T-cell (primary cell): ENCODE results near the gene MIA. TPM values are rescaled to one million over a fixed set of nuclear protein-coding genes. Genes with fewer than 3 reads are reported as not detected.
A peak's percentile ranks its signal among the peaks of the same experiment; 100 is the strongest.

Experiments used
- ATAC-seq, 4 experiments: fragments of 200-7000 bp in 3 of 4; fragments of 150-1000 bp in 1 of 4; cut with Tn5 transposase; replicated peaks in 1 of 4; 1 replicate in 3 of 4; 2 replicates in 1 of 4; pipeline ENCODE4 v1.10.0; 2021; ENCODE audit warnings: moderate library complexity in 3 of 4, mild to moderate bottlenecking in 2 of 4, moderate number of reproducible peaks in 1 of 4
- CTCF ChIA-PET, 2 donors: fragments of 300-600 bp; sonication (Branson Sonifier 250); formaldehyde crosslinking; loops; one replicate each; lab custom pipeline; 2022; ENCODE audit warnings: antibody characterized with exemption in 2 of 2; lab: Charles Lee
- POLR2A ChIA-PET, 2 donors: fragments of 300-600 bp; sonication (Branson Sonifier 250); formaldehyde crosslinking; loops; one replicate each; lab custom pipeline; 2022; ENCODE audit warnings: antibody characterized with exemption in 2 of 2; lab: Charles Lee
- DNase-seq, 35 experiments: peaks; one replicate each; pipeline versions ENCODE4 v3.0.0 to v3.0.0-alpha.2; 2013 to 2023
- H3K27ac ChIP-seq: one replicate; pipeline ENCODE4 v1.5.1; 2013; ENCODE audit warnings: low read length
- H3K27me3 ChIP-seq, 2 experiments: replicated peaks in 1 of 2; 1 replicate in 1 of 2; 2 replicates in 1 of 2; pipeline versions ENCODE4 v1.6.1 to v1.7.0; 2013; ENCODE audit warnings: low read length in 1 of 2, mixed read lengths in 1 of 2; ENCODE audit not compliant: control insufficient read depth in 2 of 2, insufficient read depth in 2 of 2; ENCODE audit errors: extremely low read depth in 1 of 2
- H3K36me3 ChIP-seq, 2 donors: 1 replicate in 1 of 2; 2 replicates in 1 of 2; pipeline versions ENCODE4 v1.6.1 to v1.7.0; 2013; ENCODE audit warnings: low read length in 1 of 2; ENCODE audit not compliant: control insufficient read depth in 2 of 2, insufficient read depth in 1 of 2; ENCODE audit errors: extremely low read depth in 1 of 2
- H3K4me1 ChIP-seq, 2 experiments: 1 replicate in 1 of 2; 2 replicates in 1 of 2; pipeline versions ENCODE4 v1.6.1 to v1.7.0; 2013; ENCODE audit warnings: low read length in 2 of 2, mixed read lengths in 1 of 2; ENCODE audit not compliant: insufficient read depth in 2 of 2, control insufficient read depth in 1 of 2; ENCODE audit errors: extremely low read depth in 1 of 2
- H3K4me3 ChIP-seq, 2 donors: 1 replicate in 1 of 2; 2 replicates in 1 of 2; pipeline versions ENCODE4 v1.5.1 to v1.7.0; 2013; ENCODE audit warnings: mild to moderate bottlenecking in 2 of 2, low read length in 1 of 2, moderate library complexity in 1 of 2; ENCODE audit not compliant: control insufficient read depth in 1 of 2; ENCODE audit errors: extremely low read depth in 1 of 2
- H3K9me3 ChIP-seq: 2 replicates; pipeline ENCODE4 v1.7.0; 2013
- H3K27ac Mint-ChIP-seq, 2 donors: one replicate each; pipeline ENCODE4 v1.8.0; 2020 to 2021; ENCODE audit warnings: mild to moderate bottlenecking in 2 of 2, mixed read lengths in 2 of 2
- H3K27me3 Mint-ChIP-seq, 2 donors: one replicate each; pipeline ENCODE4 v1.8.0; 2021 to 2022; ENCODE audit warnings: mixed read lengths in 2 of 2
- H3K36me3 Mint-ChIP-seq: one replicate; pipeline ENCODE4 v1.8.0; 2021; ENCODE audit warnings: mixed read lengths
- H3K4me1 Mint-ChIP-seq, 3 donors: one replicate each; pipeline ENCODE4 v1.8.0; 2020 to 2022; ENCODE audit warnings: mixed read lengths in 3 of 3, mild to moderate bottlenecking in 1 of 3
- H3K4me3 Mint-ChIP-seq, 3 donors: one replicate each; pipeline ENCODE4 v1.8.0; 2020 to 2022; ENCODE audit warnings: mild to moderate bottlenecking in 3 of 3, mixed read lengths in 3 of 3, moderate library complexity in 3 of 3
- H3K9me3 Mint-ChIP-seq, 3 donors: one replicate each; pipeline ENCODE4 v1.8.0; 2020 to 2022; ENCODE audit warnings: mixed read lengths in 3 of 3
- WGBS: methylation state at CpG from one replicate; pipeline ENCODE4 v1.1.5; 2013; ENCODE audit warnings: missing lambda C conversion rate; ENCODE audit not compliant: insufficient coverage; 5-methylcytosine and 5-hydroxymethylcytosine counted together
- total RNA-seq, 35 experiments: library from RNA in 6 of 35; stranded (reverse) in 6 of 35; fragments of 120-200 nt in 1 of 35; gene quantifications; one replicate each; pipeline versions ENCODE4 v1.2.1 to v1.2.4 and lab custom pipeline; 2013 to 2026

Gene MIA
- total RNA-seq, 5 donors from 2014 or later (not counting 1 experiment from before 2014, with no cell fraction given), result 1.5 to 5.2 (median 4.1) TPM; not detected in 1

- peaks cover 17 to 69% of the 10 kb centered on the region in 2 experiments for H3K4me1 ChIP-seq
- peaks cover 47 to 63% (median 58%) of the 10 kb centered on the region in 3 donors for H3K4me1 Mint-ChIP-seq
- ATAC-seq, result no peak
- H3K4me3 ChIP-seq, result peak overlapping the region in 1 of 2 donors; percentile 25
- H3K27ac Mint-ChIP-seq, result no peak overlapping the region
- CTCF ChIA-PET, result interaction anchor here (0.6 to 1.3 kb wide), 8 partner anchors 22 to 696 kb away, joined by 3 to 8 read pairs (median 4); partner anchors contain the start of genes EGLN2 (in 1 of the 2) and RAB4B (in 1 of the 2)
- H3K9me3 Mint-ChIP-seq, result no peaks in the 10 kb centered on the region
- H3K4me3 Mint-ChIP-seq, result peak overlapping the region; percentile 39 to 91 (median 65)
- H3K27ac ChIP-seq, result peak overlapping the region; percentile 46
- no peaks in the 10 kb centered on the region for H3K9me3 ChIP-seq
- no peaks in the 10 kb centered on the region for H3K27me3 ChIP-seq
- POLR2A ChIA-PET, result interaction anchor here (0.6 to 1.3 kb wide), 4 partner anchors 22 to 419 kb away, joined by 3 to 6 read pairs (median 6); partner anchors contain the start of gene RAB4B (in 1 of the 2)
- peaks cover 42% of the 10 kb centered on the region for H3K36me3 Mint-ChIP-seq
- H3K27me3 Mint-ChIP-seq, result no peaks in the 10 kb centered on the region
- peaks cover 18 to 42% of the 10 kb centered on the region in 2 donors for H3K36me3 ChIP-seq
- 67% methylated on average over 2 of the region's 3 CpGs for WGBS
- no peak for DNase-seq
These were observed 20.1 kb upstream of the MIA start for GRCh38 chr19:40755248-40755624.

- Mint-ChIP-seq H3K27ac (peak overlapping the region; percentile 75 to 76), H3K36me3 (peaks cover 45% of the 10 kb centered on the region), H3K27me3 (no peaks in the 10 kb centered on the region), H3K9me3 (no peaks in the 10 kb centered on the region), H3K4me3 (peak overlapping the region in 2 of 3 donors; percentile 39 to 91), H3K4me1 (peaks cover 46 to 64% (median 58%) of the 10 kb centered on the region in 3 donors)
- H3K4me1 ChIP-seq, result peaks cover 17 to 68% of the 10 kb centered on the region in 2 experiments
- no peaks in the 10 kb centered on the region for H3K9me3 ChIP-seq
- 95% methylated on average over 3 of the region's 8 CpGs for WGBS
- peaks cover 18 to 47% of the 10 kb centered on the region in 2 donors for H3K36me3 ChIP-seq
- no peak overlapping the region for H3K27ac ChIP-seq
- DNase-seq, result no peak
- no peak for ATAC-seq
- no peaks in the 10 kb centered on the region for H3K27me3 ChIP-seq
- ChIA-PET POLR2A (interaction anchor here in 1 of 2 donors (0.7 kb wide), 1 partner anchor 583 kb away, joined by 5 read pairs; no protein-coding TSS in a partner anchor), CTCF (interaction anchor here (0.6 to 3.0 kb wide), 3 partner anchors 22 to 696 kb away, joined by 3 to 9 read pairs (median 7); partner anchors contain the start of gene RAB4B (in 1 of the 2))
- H3K4me3 ChIP-seq, result no peak overlapping the region
These were observed 19.5 kb upstream of the MIA start for GRCh38 chr19:40755791-40756190.

- 59% methylated on average over 9 of the region's 11 CpGs for WGBS
- peak overlapping the region; percentile 49 to 50 for H3K27ac Mint-ChIP-seq
- POLR2A ChIA-PET, result interaction anchor here in 1 of 2 donors (0.7 kb wide), 1 partner anchor 582 kb away, joined by 5 read pairs; no protein-coding TSS in a partner anchor
- H3K27ac ChIP-seq, result peak overlapping the region; percentile 6
- DNase-seq (peak in 3 of 35 experiments; percentile 12 to 55 (median 21)), ATAC-seq (peak in 1 of 4 experiments; percentile 58)
- peaks cover 50% of the 10 kb centered on the region for H3K36me3 Mint-ChIP-seq
- H3K27me3 Mint-ChIP-seq, result no peaks in the 10 kb centered on the region
- H3K4me1 ChIP-seq, result peaks cover 17 to 65% of the 10 kb centered on the region in 2 experiments
- no peak overlapping the region for H3K4me3 ChIP-seq
- H3K4me1 Mint-ChIP-seq, result peaks cover 48 to 61% (median 54%) of the 10 kb centered on the region in 3 donors
- CTCF ChIA-PET, result interaction anchor here in 1 of 2 donors (3.0 kb wide), 1 partner anchor 21 kb away, joined by 9 read pairs; the partner anchor contains the start of gene RAB4B
- no peaks in the 10 kb centered on the region for H3K9me3 Mint-ChIP-seq
- H3K4me3 Mint-ChIP-seq, result peak overlapping the region in 2 of 3 donors; percentile 39 to 91
- peaks cover 21 to 55% of the 10 kb centered on the region in 2 donors for H3K36me3 ChIP-seq
- H3K27me3 ChIP-seq, result no peaks in the 10 kb centered on the region
- H3K9me3 ChIP-seq, result no peaks in the 10 kb centered on the region
These were observed 18.7 kb upstream of the MIA start for GRCh38 chr19:40756502-40757110.

- Histone ChIP-seq H3K36me3 (peaks cover 35 to 74% of the 10 kb centered on the region in 2 donors), H3K27ac (no peak overlapping the region), H3K4me1 (peaks cover 15 to 67% of the 10 kb centered on the region in 2 experiments), H3K27me3 (no peaks in the 10 kb centered on the region), H3K4me3 (no peak overlapping the region), H3K9me3 (no peaks in the 10 kb centered on the region)
- ChIA-PET POLR2A (no interaction called here), CTCF (interaction anchor here in 1 of 2 donors (0.6 to 3.0 kb wide), 3 partner anchors 20 to 49 kb away, joined by 3 to 9 read pairs (median 3); partner anchors contain the start of gene RAB4B)
- Mint-ChIP-seq H3K9me3 (no peaks in the 10 kb centered on the region), H3K27ac (peak overlapping the region in 1 of 2 donors; percentile 39), H3K4me3 (no peak overlapping the region), H3K27me3 (no peaks in the 10 kb centered on the region), H3K36me3 (peaks cover 63% of the 10 kb centered on the region), H3K4me1 (peaks cover 46 to 64% (median 51%) of the 10 kb centered on the region in 3 donors)
- no peak for ATAC-seq
- DNase-seq, result no peak
- 100% methylated on average over 2 of the region's 3 CpGs for WGBS
These were observed 16.8 kb upstream of the MIA start for GRCh38 chr19:40758491-40758890.

- CTCF ChIA-PET, result no interaction called here
- no peaks in the 10 kb centered on the region for H3K9me3 Mint-ChIP-seq
- Histone ChIP-seq H3K4me3 (no peak overlapping the region), H3K4me1 (peaks cover 14 to 67% of the 10 kb centered on the region in 2 experiments), H3K9me3 (no peaks in the 10 kb centered on the region), H3K27ac (no peak overlapping the region), H3K36me3 (peaks cover 35 to 83% of the 10 kb centered on the region in 2 donors), H3K27me3 (no peaks in the 10 kb centered on the region)
- peak overlapping the region in 1 of 2 donors; percentile 39 for H3K27ac Mint-ChIP-seq
- H3K36me3 Mint-ChIP-seq, result peaks cover 69% of the 10 kb centered on the region
- H3K4me1 Mint-ChIP-seq, result peaks cover 49 to 68% (median 54%) of the 10 kb centered on the region in 3 donors
- POLR2A ChIA-PET, result no interaction called here
- H3K4me3 Mint-ChIP-seq, result no peak overlapping the region
- DNase-seq (no peak), ATAC-seq (no peak)
- H3K27me3 Mint-ChIP-seq, result no peaks in the 10 kb centered on the region
- 100% methylated on average over 5 of the region's 13 CpGs for WGBS
These were observed 16.0 kb upstream of the MIA start for GRCh38 chr19:40759352-40759751.

- Mint-ChIP-seq H3K4me3 (peak overlapping the region in 1 of 3 donors; percentile 25), H3K27me3 (no peaks in the 10 kb centered on the region), H3K4me1 (peaks cover 37 to 55% (median 40%) of the 10 kb centered on the region in 3 donors), H3K27ac (peak overlapping the region; percentile 48 to 55), H3K9me3 (no peaks in the 10 kb centered on the region), H3K36me3 (peaks cover 62% of the 10 kb centered on the region)
- H3K27me3 ChIP-seq, result no peaks in the 10 kb centered on the region
- H3K4me3 ChIP-seq, result no peak overlapping the region
- H3K9me3 ChIP-seq, result no peaks in the 10 kb centered on the region
- ATAC-seq (no peak), DNase-seq (no peak)
- H3K27ac ChIP-seq, result peak overlapping the region; percentile 20
- H3K36me3 ChIP-seq, result peaks cover 26 to 79% of the 10 kb centered on the region in 2 donors
- CTCF ChIA-PET, result no interaction called here
- H3K4me1 ChIP-seq, result peaks cover 6 to 54% of the 10 kb centered on the region in 2 experiments
- POLR2A ChIA-PET, result interaction anchor here in 1 of 2 donors (0.5 kb wide), 1 partner anchor 30 kb away, joined by 5 read pairs; no protein-coding TSS in a partner anchor
- WGBS, result 71% methylated on average over 10 of the region's 17 CpGs
These were observed 12.4 kb upstream of the MIA start for GRCh38 chr19:40762754-40763470.
